Hepatocyte (in vitro differentiated cells): ENCODE measurements around the gene FBN1.

Source experiments
- CTCF ChIP-seq: fragments of 200-600 bp; sonication (generic); IDR thresholded peaks from 2 replicates; pipeline ENCODE4 v1.5.1; 2016; ENCODE audit warnings: antibody characterized with exemption, mild to moderate bottlenecking; ENCODE audit not compliant: poor library complexity
- EZH2 ChIP-seq: fragments of 200-600 bp; sonication (generic); IDR thresholded peaks from 2 replicates; pipeline ENCODE4 v1.6.1; 2016; ENCODE audit warnings: antibody characterized with exemption, mild to moderate bottlenecking, borderline replicate concordance

DNA sequence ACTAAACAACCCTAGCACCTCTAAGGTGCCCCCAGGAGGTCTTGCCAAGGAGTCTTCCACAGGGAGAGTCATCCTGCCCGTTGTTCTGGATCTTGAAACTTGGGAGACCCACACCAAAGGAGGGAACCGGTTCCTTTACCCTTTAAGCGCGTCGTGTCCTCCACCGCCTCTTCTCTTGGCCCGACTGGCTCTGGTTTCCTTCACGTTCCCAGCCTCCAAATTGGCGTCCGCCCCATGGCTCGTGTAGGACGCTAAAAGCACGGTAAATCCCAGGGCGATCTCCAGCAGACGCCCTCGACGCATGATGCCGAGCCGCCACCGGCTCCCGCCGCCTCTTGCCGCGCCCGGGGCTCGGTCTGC is 1.1 kb downstream of the FBN1 start:
- TF ChIP-seq EZH2 (no peak), CTCF (no peak)
